ENCODE data around the gene CTNND2.
"Not testable (repeated sequence)": the region's sequence is repeated elsewhere in the genome, so short reads cannot be mapped to it uniquely, and the experiment has no call there.

The CTNND2 gene

GRCh38 chr5:11467588-11467987 is 436.7 kb downstream of the CTNND2 start:
- DNase-seq (ENCODE audit: low read depth in 3 of 3) = no peak

GRCh38 chr5:11459716-11460115 is 444.5 kb downstream of the CTNND2 start:
- no peak for DNase-seq (ENCODE audit: low read depth in 3 of 3)

GRCh38 chr5:11455505-11455904 is 448.7 kb downstream of the CTNND2 start:
- DNase-seq (ENCODE audit: low read depth in 3 of 3) = no peak

- DNase-seq (ENCODE audit: low read depth in 3 of 3) = no peak
Observed at GRCh38 chr5:11452852-11453251, 451.4 kb downstream of the CTNND2 start.

GRCh38 chr5:11449966-11450365 is 454.3 kb downstream of the CTNND2 start:
- DNase-seq (ENCODE audit: low read depth in 3 of 3) = no peak

- DNase-seq (ENCODE audit: low read depth in 3 of 3) = no peak
Observed at GRCh38 chr5:11449217-11449616, 455.0 kb downstream of the CTNND2 start.

- no peak for DNase-seq (ENCODE audit: low read depth in 3 of 3)
Observed at GRCh38 chr5:11443831-11444230, 460.4 kb downstream of the CTNND2 start.

GRCh38 chr5:11432116-11432515 is 472.1 kb downstream of the CTNND2 start:
- no peak for DNase-seq (ENCODE audit: low read depth in 3 of 3)

GRCh38 chr5:11429254-11429653 is 475.0 kb downstream of the CTNND2 start:
- DNase-seq (ENCODE audit: low read depth in 3 of 3) = no peak

- no peak for DNase-seq (ENCODE audit: low read depth in 3 of 3)
Observed at GRCh38 chr5:11427569-11427968, 476.7 kb downstream of the CTNND2 start.

- no peak for DNase-seq (ENCODE audit: low read depth in 3 of 3)
Observed at GRCh38 chr5:11426442-11426841, 477.8 kb downstream of the CTNND2 start.

GRCh38 chr5:11422342-11422741 is 481.9 kb downstream of the CTNND2 start:
- DNase-seq (ENCODE audit: low read depth in 3 of 3) = no peak

- DNase-seq (ENCODE audit: low read depth in 3 of 3) = no peak
Observed at GRCh38 chr5:11420969-11421368, 483.3 kb downstream of the CTNND2 start.

- no peak for DNase-seq (ENCODE audit: low read depth in 3 of 3)
Observed at GRCh38 chr5:11415751-11416150, 488.5 kb downstream of the CTNND2 start.

GRCh38 chr5:11414732-11415131 is 489.5 kb downstream of the CTNND2 start:
- not testable (repeated sequence) for DNase-seq (ENCODE audit: low read depth in 3 of 3)

- no peak for DNase-seq (ENCODE audit: low read depth in 3 of 3)
Observed at GRCh38 chr5:11411621-11412020, 492.6 kb downstream of the CTNND2 start.

GRCh38 chr5:11407556-11408145 is 496.6 kb downstream of the CTNND2 start:
- no peak for DNase-seq (ENCODE audit: low read depth in 3 of 3)

- DNase-seq (ENCODE audit: low read depth in 3 of 3) = no peak
Observed at GRCh38 chr5:11400316-11400715, 503.9 kb downstream of the CTNND2 start.

GRCh38 chr5:11398728-11399127 is 505.5 kb downstream of the CTNND2 start:
- no peak for DNase-seq (ENCODE audit: low read depth in 3 of 3)

- no peak for DNase-seq (ENCODE audit: low read depth in 3 of 3)
Observed at GRCh38 chr5:11397549-11397948, 506.7 kb downstream of the CTNND2 start.

GRCh38 chr5:11396917-11397316 is 507.3 kb downstream of the CTNND2 start:
- no peak for DNase-seq (ENCODE audit: low read depth in 3 of 3)

GRCh38 chr5:11394933-11395332 is 509.3 kb downstream of the CTNND2 start:
- DNase-seq (ENCODE audit: low read depth in 3 of 3) = no peak

GRCh38 chr5:11390291-11390767 is 513.9 kb downstream of the CTNND2 start:
- no peak for DNase-seq (ENCODE audit: low read depth in 3 of 3)

GRCh38 chr5:11387382-11387781 is 516.9 kb downstream of the CTNND2 start:
- DNase-seq (ENCODE audit: low read depth in 3 of 3) = no peak

Data from stimulated activated CD4-positive, alpha-beta T cell treated with anti-CD3 and anti-CD28 coated beads, TNF-alpha, amount 100 ng/mL, for 24 hours (primary cell).